Gastrocnemius medialis (tissue), 4 donors: ENCODE data around the gene ROMO1.

Source experiments
- POLR2A ChIP-seq, 2 donors: fragments of 450-650 bp; IDR thresholded peaks; one replicate each; pipeline ENCODE4 v1.6.1; 2017; ENCODE audit warnings: antibody characterized with exemption in 2 of 2, mild to moderate bottlenecking in 2 of 2, moderate library complexity in 2 of 2
- TF ChIP-seq, protein P1 (sequence below), 5 experiments: fragments of 450-650 bp in 3 of 5; fragments of 200-600 bp in 2 of 5; sonication (generic) in 2 of 5; IDR thresholded peaks in 4 of 5; conservative IDR thresholded peaks in 1 of 5; 1 replicate in 4 of 5; 2 replicates in 1 of 5; pipeline ENCODE4 v1.5.1; 2016 to 2019; ENCODE audit warnings: antibody characterized with exemption in 5 of 5, mild to moderate bottlenecking in 3 of 5, moderate library complexity in 3 of 5

DNA sequence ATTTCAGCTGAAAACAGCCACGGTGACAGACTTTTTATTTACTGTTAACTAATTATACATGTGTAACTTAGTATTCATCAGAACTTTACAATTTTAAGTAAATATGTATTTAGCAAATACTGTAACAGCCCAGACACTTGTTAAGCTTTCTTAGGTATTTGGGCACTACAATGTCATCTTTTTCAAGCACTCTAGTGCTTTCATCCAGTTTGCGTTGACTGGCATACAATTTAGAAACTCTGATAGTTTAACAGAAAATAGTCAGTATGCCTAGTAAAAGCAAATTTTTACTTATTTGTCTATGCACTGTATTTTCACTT lies 32.2 kb downstream of the ROMO1 start:
- TF ChIP-seq, protein P1, sequence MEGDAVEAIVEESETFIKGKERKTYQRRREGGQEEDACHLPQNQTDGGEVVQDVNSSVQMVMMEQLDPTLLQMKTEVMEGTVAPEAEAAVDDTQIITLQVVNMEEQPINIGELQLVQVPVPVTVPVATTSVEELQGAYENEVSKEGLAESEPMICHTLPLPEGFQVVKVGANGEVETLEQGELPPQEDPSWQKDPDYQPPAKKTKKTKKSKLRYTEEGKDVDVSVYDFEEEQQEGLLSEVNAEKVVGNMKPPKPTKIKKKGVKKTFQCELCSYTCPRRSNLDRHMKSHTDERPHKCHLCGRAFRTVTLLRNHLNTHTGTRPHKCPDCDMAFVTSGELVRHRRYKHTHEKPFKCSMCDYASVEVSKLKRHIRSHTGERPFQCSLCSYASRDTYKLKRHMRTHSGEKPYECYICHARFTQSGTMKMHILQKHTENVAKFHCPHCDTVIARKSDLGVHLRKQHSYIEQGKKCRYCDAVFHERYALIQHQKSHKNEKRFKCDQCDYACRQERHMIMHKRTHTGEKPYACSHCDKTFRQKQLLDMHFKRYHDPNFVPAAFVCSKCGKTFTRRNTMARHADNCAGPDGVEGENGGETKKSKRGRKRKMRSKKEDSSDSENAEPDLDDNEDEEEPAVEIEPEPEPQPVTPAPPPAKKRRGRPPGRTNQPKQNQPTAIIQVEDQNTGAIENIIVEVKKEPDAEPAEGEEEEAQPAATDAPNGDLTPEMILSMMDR (IDR thresholded peaks at IDR 0.05 in 4 of 5, conservative IDR thresholded peaks at IDR 0.05 in 1 of 5): no peak
- TF ChIP-seq POLR2A (IDR thresholded peaks at IDR 0.05): no peak
